ENCODE measurements around the gene TRIM17. TPM values are rescaled to one million over a fixed set of nuclear protein-coding genes. Genes with fewer than 3 reads are reported as not detected.

TRIM17 gene
- total and polyA plus RNA-seq, 2 experiments from 2014 or later: 0.86 to 1.1 TPM

DNA sequence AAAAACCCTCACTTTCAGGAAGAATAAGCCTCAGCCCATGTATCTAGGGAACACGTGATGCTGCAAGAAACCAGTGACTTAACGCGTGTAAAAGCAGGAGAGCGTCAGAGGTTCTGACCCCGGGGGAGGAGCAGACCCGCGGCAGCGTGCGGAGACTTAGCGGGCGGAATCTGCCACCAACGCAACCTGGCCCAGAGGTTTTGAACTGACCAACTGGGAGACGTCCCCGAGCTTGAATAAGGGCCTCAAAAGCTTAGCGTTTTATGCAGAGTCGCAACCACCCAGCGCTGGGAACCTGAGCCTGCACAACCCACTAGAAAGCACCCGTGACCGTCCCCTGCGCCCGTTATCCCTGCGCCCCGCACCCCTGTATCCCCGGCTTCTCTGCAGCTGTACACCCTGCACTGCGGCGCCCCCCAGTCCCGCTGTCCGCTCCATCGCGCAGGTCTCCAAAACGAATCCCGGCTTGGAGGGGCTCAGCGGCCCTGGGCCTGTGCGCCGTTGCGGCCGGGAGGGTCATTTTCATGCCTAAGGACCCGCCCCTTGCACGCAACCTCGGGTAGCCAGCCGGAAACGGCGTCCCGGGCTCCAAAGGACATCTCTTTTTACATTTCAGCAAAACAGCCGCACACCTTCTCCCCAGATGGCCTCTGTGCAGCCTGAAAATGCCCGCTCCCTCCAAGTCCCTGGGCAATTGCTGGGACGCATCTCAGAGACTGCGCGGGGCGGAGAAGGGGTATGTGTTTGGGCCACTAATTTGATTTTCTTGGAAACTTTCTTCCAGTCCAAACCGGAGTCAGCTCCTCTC is 29.4 kb upstream of the TRIM17 start:
- peaks cover 88% of the 10 kb centered on the region for H3K27me3 ChIP-seq (ENCODE audit: insufficient read depth)

DNA sequence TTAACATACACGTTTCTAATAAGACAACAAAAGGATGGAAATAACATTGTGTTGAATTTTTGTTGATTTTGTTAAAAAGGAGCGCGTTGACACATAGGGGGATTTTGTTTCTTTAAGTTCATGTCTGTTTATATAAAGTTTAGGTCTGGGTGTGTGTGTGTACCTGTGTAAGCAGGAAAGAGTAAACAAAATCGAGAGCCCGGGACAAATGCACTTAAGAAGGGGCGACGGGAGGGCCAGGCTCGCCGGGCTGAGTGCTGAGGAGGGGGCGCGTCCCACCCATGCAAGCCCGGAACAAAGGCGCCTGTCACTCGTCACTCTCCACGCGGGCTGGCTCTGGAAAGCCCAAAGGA is 28.8 kb upstream of the TRIM17 start:
- Mint-ChIP-seq H3K36me3 (ENCODE audit: low read depth) (no peaks in the 10 kb centered on the region), H3K4me3 (peak overlapping the region; percentile 77), H3K27me3 (ENCODE audit: insufficient read depth, low read depth, poor library complexity) (peaks cover 59% of the 10 kb centered on the region), H3K4me1 (peaks cover 15% of the 10 kb centered on the region; the same call in 2 of the 3 replicates), H3K27ac (no peak overlapping the region), H3K9me3 (no peaks in the 10 kb centered on the region)
- Histone ChIP-seq H2AFZ (peak overlapping the region; percentile 91; the same call in 1 of the 2 replicates), H3K4me1 (ENCODE audit: insufficient read depth) (peaks cover 12% of the 10 kb centered on the region; the same call in 1 of the 2 replicates), H3K27me3 (ENCODE audit: insufficient read depth) (peaks cover 94% of the 10 kb centered on the region), H3F3A (replicated peaks; ENCODE audit: low read depth) (no peaks in the 10 kb centered on the region; the same call in none of the 2 replicates), H3K4me3 (peak overlapping the region; percentile 75), H3K27ac (ENCODE audit: low read depth) (no peak overlapping the region), H3K9me2 (ENCODE audit: insufficient read depth) (0 out of 2 replicates have a peak, but pooled peaks cover 6% of the 10 kb centered on the region), H3K4me2 (peak overlapping the region; percentile 92), H4K20me1 (replicated peaks; ENCODE audit: insufficient read depth) (0 out of 2 replicates have a peak, but pooled peaks cover 3% of the 10 kb centered on the region), H3K79me2 (replicated peaks; ENCODE audit: insufficient read depth) (no peaks in the 10 kb centered on the region), H3K36me3 (ENCODE audit: insufficient read depth) (no peaks in the 10 kb centered on the region)
- DNase-seq (ENCODE audit: low spot score): no peak
- TF ChIP-seq, protein P1, sequence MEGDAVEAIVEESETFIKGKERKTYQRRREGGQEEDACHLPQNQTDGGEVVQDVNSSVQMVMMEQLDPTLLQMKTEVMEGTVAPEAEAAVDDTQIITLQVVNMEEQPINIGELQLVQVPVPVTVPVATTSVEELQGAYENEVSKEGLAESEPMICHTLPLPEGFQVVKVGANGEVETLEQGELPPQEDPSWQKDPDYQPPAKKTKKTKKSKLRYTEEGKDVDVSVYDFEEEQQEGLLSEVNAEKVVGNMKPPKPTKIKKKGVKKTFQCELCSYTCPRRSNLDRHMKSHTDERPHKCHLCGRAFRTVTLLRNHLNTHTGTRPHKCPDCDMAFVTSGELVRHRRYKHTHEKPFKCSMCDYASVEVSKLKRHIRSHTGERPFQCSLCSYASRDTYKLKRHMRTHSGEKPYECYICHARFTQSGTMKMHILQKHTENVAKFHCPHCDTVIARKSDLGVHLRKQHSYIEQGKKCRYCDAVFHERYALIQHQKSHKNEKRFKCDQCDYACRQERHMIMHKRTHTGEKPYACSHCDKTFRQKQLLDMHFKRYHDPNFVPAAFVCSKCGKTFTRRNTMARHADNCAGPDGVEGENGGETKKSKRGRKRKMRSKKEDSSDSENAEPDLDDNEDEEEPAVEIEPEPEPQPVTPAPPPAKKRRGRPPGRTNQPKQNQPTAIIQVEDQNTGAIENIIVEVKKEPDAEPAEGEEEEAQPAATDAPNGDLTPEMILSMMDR (conservative IDR thresholded peaks at IDR 0.05; ENCODE audit: low read depth in 2 of 2): no peak
- TF ChIP-seq CREB1 (CRISPR knock-in tag; IDR thresholded peaks at IDR 0.05; ENCODE audit: low read depth) (no peak), ZNF331 (CRISPR knock-in tag; IDR thresholded peaks at IDR 0.05; ENCODE audit: low read depth) (no peak), POLR2AphosphoS5 (IDR thresholded peaks at IDR 0.05; ENCODE audit: low read depth) (no peak), EZH2 (IDR thresholded peaks at IDR 0.05; ENCODE audit: low read depth, unreplicated experiment) (no peak)
- TF ChIP-seq, protein P2, sequence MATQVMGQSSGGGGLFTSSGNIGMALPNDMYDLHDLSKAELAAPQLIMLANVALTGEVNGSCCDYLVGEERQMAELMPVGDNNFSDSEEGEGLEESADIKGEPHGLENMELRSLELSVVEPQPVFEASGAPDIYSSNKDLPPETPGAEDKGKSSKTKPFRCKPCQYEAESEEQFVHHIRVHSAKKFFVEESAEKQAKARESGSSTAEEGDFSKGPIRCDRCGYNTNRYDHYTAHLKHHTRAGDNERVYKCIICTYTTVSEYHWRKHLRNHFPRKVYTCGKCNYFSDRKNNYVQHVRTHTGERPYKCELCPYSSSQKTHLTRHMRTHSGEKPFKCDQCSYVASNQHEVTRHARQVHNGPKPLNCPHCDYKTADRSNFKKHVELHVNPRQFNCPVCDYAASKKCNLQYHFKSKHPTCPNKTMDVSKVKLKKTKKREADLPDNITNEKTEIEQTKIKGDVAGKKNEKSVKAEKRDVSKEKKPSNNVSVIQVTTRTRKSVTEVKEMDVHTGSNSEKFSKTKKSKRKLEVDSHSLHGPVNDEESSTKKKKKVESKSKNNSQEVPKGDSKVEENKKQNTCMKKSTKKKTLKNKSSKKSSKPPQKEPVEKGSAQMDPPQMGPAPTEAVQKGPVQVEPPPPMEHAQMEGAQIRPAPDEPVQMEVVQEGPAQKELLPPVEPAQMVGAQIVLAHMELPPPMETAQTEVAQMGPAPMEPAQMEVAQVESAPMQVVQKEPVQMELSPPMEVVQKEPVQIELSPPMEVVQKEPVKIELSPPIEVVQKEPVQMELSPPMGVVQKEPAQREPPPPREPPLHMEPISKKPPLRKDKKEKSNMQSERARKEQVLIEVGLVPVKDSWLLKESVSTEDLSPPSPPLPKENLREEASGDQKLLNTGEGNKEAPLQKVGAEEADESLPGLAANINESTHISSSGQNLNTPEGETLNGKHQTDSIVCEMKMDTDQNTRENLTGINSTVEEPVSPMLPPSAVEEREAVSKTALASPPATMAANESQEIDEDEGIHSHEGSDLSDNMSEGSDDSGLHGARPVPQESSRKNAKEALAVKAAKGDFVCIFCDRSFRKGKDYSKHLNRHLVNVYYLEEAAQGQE (IDR thresholded peaks at IDR 0.05; ENCODE audit: unreplicated experiment): no peak
- ATAC-seq: peak; percentile 10; the same call in 2 of the 3 replicates

More for the DNA sequence above, 29.4 kb upstream of the TRIM17 start:
- TF ChIP-seq ZNF114 (CRISPR knock-in tag; IDR thresholded peaks at IDR 0.05) (no peak), EZH2 (IDR thresholded peaks at IDR 0.05; ENCODE audit: low read depth, unreplicated experiment) (peak; percentile 73)
- Mint-ChIP-seq H3K4me1 (peaks cover 15% of the 10 kb centered on the region; the same call in 2 of the 3 replicates), H3K27me3 (ENCODE audit: insufficient read depth, low read depth, poor library complexity) (peaks cover 55% of the 10 kb centered on the region), H3K4me3 (peak overlapping the region; percentile 77), H3K9me3 (no peaks in the 10 kb centered on the region), H3K27ac (no peak overlapping the region), H3K36me3 (ENCODE audit: low read depth) (no peaks in the 10 kb centered on the region)
- H3F3A ChIP-seq (replicated peaks; ENCODE audit: low read depth): no peaks in the 10 kb centered on the region; the same call in none of the 2 replicates
- DNase-seq (ENCODE audit: low spot score) (peak; percentile 80), ATAC-seq (peak; percentile 73)
- H3K4me1 ChIP-seq (ENCODE audit: insufficient read depth): peaks cover 12% of the 10 kb centered on the region; the same call in 1 of the 2 replicates
- H2AFZ ChIP-seq: peak overlapping the region; percentile 91
- 0 out of 2 replicates have a peak, but pooled peaks cover 3% of the 10 kb centered on the region for H4K20me1 ChIP-seq (replicated peaks; ENCODE audit: insufficient read depth)
- H3K27ac ChIP-seq (ENCODE audit: low read depth): no peak overlapping the region
- peak overlapping the region; percentile 92 for H3K4me2 ChIP-seq
- peak overlapping the region; percentile 75 for H3K4me3 ChIP-seq
- 0 out of 2 replicates have a peak, but pooled peaks cover 6% of the 10 kb centered on the region for H3K9me2 ChIP-seq (ENCODE audit: insufficient read depth)
- H3K36me3 ChIP-seq (ENCODE audit: insufficient read depth): no peaks in the 10 kb centered on the region
- H3K79me2 ChIP-seq (replicated peaks; ENCODE audit: insufficient read depth): no peaks in the 10 kb centered on the region
